Liver (tissue), 3 donors: ENCODE data around the gene MSX2.

ENCODE experiments used
- ATF3 ChIP-seq: IDR thresholded peaks from 2 replicates; pipeline ENCODE4 v1.6.1; 2016; ENCODE audit warnings: antibody characterized with exemption
- CTCF ChIP-seq: fragments of 150-350 bp; IDR thresholded peaks from 2 replicates; pipeline ENCODE4 v1.5.1; 2017; ENCODE audit warnings: improper control_type of control experiment, low read depth, low read length; ENCODE audit not compliant: missing input control
- EGR1 ChIP-seq, 2 donors: IDR thresholded peaks; 2 replicates each; pipeline ENCODE4 v1.6.1; 2016 to 2018; ENCODE audit warnings: antibody characterized with exemption in 2 of 2, low read depth in 2 of 2
- GABPA ChIP-seq, 2 donors: IDR thresholded peaks in 1 of 2; conservative IDR thresholded peaks in 1 of 2; 2 replicates each; pipeline ENCODE4 v1.6.1; 2016; ENCODE audit warnings: antibody characterized with exemption in 2 of 2, mild to moderate bottlenecking in 1 of 2, moderate library complexity in 1 of 2
- HNF4A ChIP-seq, 2 donors: conservative IDR thresholded peaks; 2 replicates each; pipeline ENCODE4 v1.6.1; 2016; ENCODE audit warnings: antibody characterized with exemption in 2 of 2, mild to moderate bottlenecking in 2 of 2
- JUND ChIP-seq, 2 donors: IDR thresholded peaks; 2 replicates each; pipeline ENCODE4 v1.6.1; 2016; ENCODE audit warnings: antibody characterized with exemption in 2 of 2
- MAX ChIP-seq: IDR thresholded peaks from 2 replicates; pipeline ENCODE4 v1.6.1; 2016; ENCODE audit warnings: antibody characterized with exemption
- RAD21 ChIP-seq, 2 donors: IDR thresholded peaks; 2 replicates each; pipeline ENCODE4 v1.6.1; 2016; ENCODE audit warnings: antibody characterized with exemption in 2 of 2, mild to moderate bottlenecking in 2 of 2
- REST ChIP-seq: IDR thresholded peaks from 2 replicates; pipeline ENCODE4 v1.6.1; 2016; ENCODE audit warnings: antibody characterized with exemption, mild to moderate bottlenecking
- SP1 ChIP-seq: IDR thresholded peaks from 2 replicates; pipeline ENCODE4 v1.6.1; 2018; ENCODE audit warnings: antibody characterized with exemption, mild to moderate bottlenecking
- TAF1 ChIP-seq: conservative IDR thresholded peaks from 2 replicates; pipeline ENCODE4 v1.6.1; 2016; ENCODE audit warnings: antibody characterized with exemption, mild to moderate bottlenecking
- YY1 ChIP-seq: IDR thresholded peaks from 2 replicates; pipeline ENCODE4 v1.6.1; 2016; ENCODE audit warnings: antibody characterized with exemption, mild to moderate bottlenecking
- ZBTB33 ChIP-seq: IDR thresholded peaks from 2 replicates; pipeline ENCODE4 v1.6.1; 2016; ENCODE audit warnings: antibody characterized with exemption
- donor health status: healthy.
- donor health status: healthy.

GRCh38 chr5:174737330-174737729 is 12.9 kb downstream of the MSX2 start:
- no peak for TF ChIP-seq RAD21 (IDR thresholded peaks at IDR 0.05)
- TF ChIP-seq CTCF = no peak
- TF ChIP-seq MAX = no peak
- TF ChIP-seq SP1 = no peak
- no peak for TF ChIP-seq TAF1
- TF ChIP-seq GABPA (IDR thresholded peaks at IDR 0.05 in 1 of 2, conservative IDR thresholded peaks at IDR 0.05 in 1 of 2) = no peak
- TF ChIP-seq YY1 = no peak
- TF ChIP-seq JUND (IDR thresholded peaks at IDR 0.05) = no peak
- TF ChIP-seq REST = no peak
- TF ChIP-seq EGR1 (IDR thresholded peaks at IDR 0.05; ENCODE audit: low read depth in 2 of 2) = no peak
- no peak for TF ChIP-seq ZBTB33
- no peak for TF ChIP-seq ATF3
- no peak for TF ChIP-seq HNF4A (conservative IDR thresholded peaks at IDR 0.05)
